SK-N-SH (cell line): ENCODE data around the gene SYNGR3. TPM values are rescaled to one million over a fixed set of nuclear protein-coding genes. Genes with fewer than 3 reads are reported as not detected.

ENCODE experiments used
- CTCF ChIA-PET: fragments of 300-600, 350-600 bp; formaldehyde crosslinking; extraction: SDS; loops from one replicate; lab custom pipeline; 2021; lab: Yijun Ruan, JAX
- POLR2A ChIA-PET: fragments of 350-600 bp; sonication (Branson Sonifier 250); formaldehyde crosslinking; extraction: SDS; loops from one replicate; lab custom pipeline; 2020; ENCODE audit warnings: antibody characterized with exemption, inconsistent platforms; lab: Yijun Ruan, JAX
- DNase-seq: peaks from one replicate; pipeline ENCODE4 v3.0.0; 2012
- H2AFZ ChIP-seq: fragments of 200-600 bp; sonication (generic); 2 replicates; pipeline ENCODE4 v1.8.1; 2016; ENCODE audit warnings: antibody characterized with exemption, mild to moderate bottlenecking, low read depth
- H3F3A ChIP-seq: fragments of 200-600 bp; sonication (generic); replicated peaks from 2 replicates; pipeline ENCODE3; 2016; ENCODE audit warnings: antibody characterized with exemption, mild to moderate bottlenecking; ENCODE audit not compliant: insufficient read depth
- H3K27ac ChIP-seq, 2 experiments: fragments of 200-500 bp in 1 of 2; fragments of 200-600 bp in 1 of 2; sonication (Bioruptor generic) in 1 of 2; sonication (generic), shearing (Covaris generic) in 1 of 2; 2 replicates each; pipeline versions ENCODE4 v1.5.1 to v1.6.1; 2014 to 2016; ENCODE audit warnings: low read depth in 2 of 2, inconsistent platforms in 1 of 2, low read length in 1 of 2, mild to moderate bottlenecking in 1 of 2, mixed read lengths in 1 of 2
- H3K27me3 ChIP-seq: fragments of 200-600 bp; sonication (generic), shearing (Covaris generic); 2 replicates; pipeline ENCODE4 v1.6.1; 2016; ENCODE audit warnings: mixed run types; ENCODE audit not compliant: insufficient read depth
- H3K36me3 ChIP-seq, 2 experiments: fragments of 200-500 bp in 1 of 2; fragments of 200-600 bp in 1 of 2; sonication (Bioruptor generic) in 1 of 2; sonication (generic) in 1 of 2; replicated peaks in 1 of 2; 2 replicates each; pipeline versions ENCODE3 to v1.5.1; 2014 to 2016; ENCODE audit warnings: low read length in 1 of 2, mild to moderate bottlenecking in 1 of 2; ENCODE audit not compliant: insufficient read depth in 2 of 2, control insufficient read depth in 1 of 2
- H3K4me1 ChIP-seq, 2 experiments: fragments of 200-500 bp in 1 of 2; fragments of 200-600 bp in 1 of 2; sonication (Bioruptor generic) in 1 of 2; sonication (generic), shearing (Covaris generic) in 1 of 2; 2 replicates each; pipeline versions ENCODE4 v1.5.1 to v1.6.1; 2014 to 2016; ENCODE audit warnings: low read depth in 1 of 2, low read length in 1 of 2, mixed run types in 1 of 2; ENCODE audit not compliant: insufficient read depth in 2 of 2, control insufficient read depth in 1 of 2
- H3K4me2 ChIP-seq: fragments of 200-600 bp; sonication (generic), shearing (Covaris generic); 2 replicates; pipeline ENCODE4 v1.6.1; 2017; ENCODE audit warnings: mixed run types
- H3K4me3 ChIP-seq, 2 experiments: fragments of 200-500 bp in 1 of 2; fragments of 200-600 bp in 1 of 2; sonication (Bioruptor generic) in 1 of 2; sonication (generic), shearing (Covaris generic) in 1 of 2; 2 replicates each; pipeline versions ENCODE4 v1.5.1 to v1.8.1; 2014 to 2016; ENCODE audit warnings: low read depth in 2 of 2, inconsistent platforms in 1 of 2, low read length in 1 of 2, mild to moderate bottlenecking in 1 of 2, mixed read lengths in 1 of 2, moderate library complexity in 1 of 2
- H3K79me2 ChIP-seq: fragments of 200-600 bp; sonication (generic); 2 replicates; pipeline ENCODE4 v1.8.1; 2017; ENCODE audit warnings: mild to moderate bottlenecking; ENCODE audit not compliant: insufficient read depth
- H3K9ac ChIP-seq: fragments of 200-600 bp; sonication (generic); 2 replicates; pipeline ENCODE4 v1.6.1; 2017; ENCODE audit warnings: mixed run types
- H3K9me2 ChIP-seq: fragments of 200-600 bp; sonication (generic); 2 replicates; pipeline ENCODE4 v1.6.1; 2017; ENCODE audit warnings: mixed run types
- H3K9me3 ChIP-seq: fragments of 200-600 bp; sonication (generic); 2 replicates; pipeline ENCODE4 v1.6.1; 2017; ENCODE audit warnings: mixed run types, mild to moderate bottlenecking, moderate library complexity
- H4K20me1 ChIP-seq: fragments of 200-600 bp; sonication (generic); 2 replicates; pipeline ENCODE4 v1.6.1; 2017; ENCODE audit warnings: mild to moderate bottlenecking, mixed run types; ENCODE audit not compliant: insufficient read depth
- ELF1 ChIP-seq: IDR thresholded peaks from 2 replicates; pipeline ENCODE4 v1.4.0; 2012
- FOSL2 ChIP-seq: IDR thresholded peaks from 2 replicates; pipeline ENCODE4 v1.4.0; 2012; ENCODE audit warnings: low read depth, mild to moderate bottlenecking, moderate library complexity, borderline replicate concordance
- FOXM1 ChIP-seq: IDR thresholded peaks from 2 replicates; pipeline ENCODE4 v1.4.0; 2012; ENCODE audit warnings: low read depth, mild to moderate bottlenecking
- GABPA ChIP-seq: IDR thresholded peaks from 2 replicates; pipeline ENCODE4 v1.4.0; 2012; ENCODE audit warnings: low read depth, mild to moderate bottlenecking
- GATA2 ChIP-seq: sonication (generic); formaldehyde crosslinking; IDR thresholded peaks from 2 replicates; pipeline ENCODE4 v1.5.0; 2020; ENCODE audit warnings: mild to moderate bottlenecking, missing genetic modification reagents
- MEF2A ChIP-seq: IDR thresholded peaks from 2 replicates; pipeline ENCODE4 v1.4.0; 2012; ENCODE audit warnings: low read depth, borderline replicate concordance
- NFIC ChIP-seq: IDR thresholded peaks from 2 replicates; pipeline ENCODE4 v1.4.0; 2012; ENCODE audit warnings: borderline replicate concordance
- POLR2AphosphoS5 ChIP-seq: IDR thresholded peaks from 2 replicates; pipeline ENCODE4 v1.6.1; 2012; ENCODE audit warnings: low read depth, low read length
- RAD21 ChIP-seq: IDR thresholded peaks from 2 replicates; pipeline ENCODE4 v1.6.1; 2012; ENCODE audit warnings: mild to moderate bottlenecking, low read length
- RCOR1 ChIP-seq: fragments of 150-350 bp; IDR thresholded peaks from 2 replicates; pipeline ENCODE4 v1.6.1; 2017; ENCODE audit warnings: antibody characterized with exemption, low read length
- RFX5 ChIP-seq: IDR thresholded peaks from 2 replicates; pipeline ENCODE4 v1.6.1; 2012; ENCODE audit warnings: mild to moderate bottlenecking, improper control_type of control experiment, low read length
- RXRA ChIP-seq: IDR thresholded peaks from 2 replicates; pipeline ENCODE4 v1.4.0; 2012; ENCODE audit warnings: low read depth, mild to moderate bottlenecking, borderline replicate concordance
- SIN3A ChIP-seq: IDR thresholded peaks from 2 replicates; pipeline ENCODE4 v1.6.1; 2012; ENCODE audit warnings: low read depth, mild to moderate bottlenecking, low read length, moderate library complexity, borderline replicate concordance
- SMC3 ChIP-seq: IDR thresholded peaks from 2 replicates; pipeline ENCODE4 v1.6.1; 2012; ENCODE audit warnings: low read depth, low read length, improper control_type of control experiment
- TAF1 ChIP-seq: IDR thresholded peaks from 2 replicates; pipeline ENCODE4 v1.6.1; 2012; ENCODE audit warnings: low read depth, mild to moderate bottlenecking, low read length, moderate library complexity, borderline replicate concordance
- TCF12 ChIP-seq: IDR thresholded peaks from 2 replicates; pipeline ENCODE4 v1.4.0; 2012
- TEAD4 ChIP-seq: IDR thresholded peaks from 2 replicates; pipeline ENCODE4 v1.4.0; 2012; ENCODE audit warnings: mild to moderate bottlenecking, borderline replicate concordance; ENCODE audit not compliant: insufficient read depth
- YY1 ChIP-seq: IDR thresholded peaks from 2 replicates; pipeline ENCODE4 v1.4.0; 2012; ENCODE audit warnings: low read depth, mild to moderate bottlenecking
- WGBS: methylation state at CpG from one replicate; pipeline ENCODE4 v1.1.6; 2017; ENCODE audit warnings: low lambda C conversion rate; 5-methylcytosine and 5-hydroxymethylcytosine counted together
- polyA plus RNA-seq, 3 experiments: library from polyadenylated mRNA; depleted of rRNA; stranded (reverse); fragments of >200 nt; gene quantifications; 2 replicates each; pipeline ENCODE4 v1.2.3, GENCODE V29; 2012
- TF ChIP-seq, protein P1 (sequence below): IDR thresholded peaks from 2 replicates; pipeline ENCODE4 v1.6.1; 2012; ENCODE audit warnings: mild to moderate bottlenecking, low read depth, low read length, moderate library complexity
- TF ChIP-seq, protein P2 (sequence below): fragments of 150-350 bp; IDR thresholded peaks from 2 replicates; pipeline ENCODE4 v1.6.1; 2017; ENCODE audit warnings: antibody characterized with exemption, low read length, low read depth, borderline replicate concordance
- TF ChIP-seq, protein P3 (sequence below): IDR thresholded peaks from 2 replicates; pipeline ENCODE4 v1.4.0; 2012; ENCODE audit warnings: low read depth, borderline replicate concordance
- TF ChIP-seq, protein P4 (sequence below): fragments of 200-600 bp; sonication (generic); IDR thresholded peaks from 2 replicates; pipeline ENCODE4 v1.6.1; 2017; ENCODE audit warnings: antibody characterized with exemption, mild to moderate bottlenecking, moderate library complexity
- TF ChIP-seq, protein P5 (sequence below): IDR thresholded peaks from 2 replicates; pipeline ENCODE4; 2012
- TF ChIP-seq, protein P6 (sequence below): IDR thresholded peaks from 2 replicates; pipeline ENCODE4 v1.4.0; 2012; ENCODE audit warnings: low read depth

SYNGR3 gene
- polyA plus RNA-seq, 1 of the 3 experiments (the other 2 are of a cell fraction), result 10.7 TPM

DNA sequence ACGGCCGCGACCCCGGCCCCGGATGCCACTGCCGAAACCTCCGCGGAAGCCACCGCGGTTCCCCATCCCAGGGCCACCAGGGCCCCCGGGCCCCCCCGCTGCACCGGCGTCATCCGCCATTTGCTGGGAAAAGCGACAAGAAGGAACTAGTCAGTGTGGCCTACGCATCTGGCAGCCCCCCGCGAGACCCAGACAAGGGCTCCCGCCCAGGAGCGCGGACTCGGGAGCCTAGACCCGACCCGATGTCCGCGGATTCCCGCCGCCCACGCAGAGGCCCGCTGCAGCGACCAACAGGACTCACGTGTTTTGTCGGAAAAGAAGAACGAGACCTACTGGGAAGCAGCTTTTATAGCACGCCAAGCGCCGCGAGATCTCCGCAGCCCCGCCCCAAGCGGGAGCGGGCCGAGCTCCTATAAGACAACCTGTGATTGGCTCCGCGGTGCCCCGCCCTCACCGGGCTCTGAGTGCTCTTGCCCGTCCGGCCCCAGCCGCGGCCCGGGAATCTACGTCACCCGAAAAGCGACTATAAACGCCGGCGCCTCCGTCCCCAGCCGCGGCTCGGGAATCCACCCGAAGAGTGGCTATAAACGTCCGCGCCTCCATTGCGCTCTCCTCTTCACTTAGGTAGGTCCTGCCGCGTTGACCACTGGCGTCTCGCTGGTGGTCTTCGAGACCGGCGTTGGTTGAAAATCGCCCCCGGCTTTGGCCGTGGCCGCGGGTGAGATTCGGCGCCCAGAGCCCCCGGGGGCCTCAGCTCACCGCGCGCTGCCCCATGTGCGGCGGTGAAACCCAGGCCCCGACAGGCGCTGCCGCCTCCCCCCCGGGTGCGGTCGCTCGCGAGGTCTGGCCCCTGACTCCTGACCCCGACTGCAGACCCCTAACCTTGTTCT, 25.0 kb upstream of the SYNGR3 start, which contains the start of gene RPS2:
Gene RPS2, minus strand, starts transcription at position 321 of the 890 bp plus-strand sequence. Its CDS starts 201 bp downstream, at position 120.
- no peaks in the 10 kb centered on the region for H3K27me3 ChIP-seq
- DNase-seq, result peak; percentile 100
- H3K9me2 ChIP-seq, result no peaks in the 10 kb centered on the region
- H3F3A ChIP-seq, result peaks cover 36% of the 10 kb centered on the region
- H4K20me1 ChIP-seq, result peaks cover 38% of the 10 kb centered on the region
- ChIA-PET CTCF (interaction anchor here (0.6 to 2.8 kb wide), 7 partner anchors 10 to 176 kb away, joined by 3 to 12 read pairs (median 4); no protein-coding TSS in a partner anchor), POLR2A (interaction anchor here (0.6 to 2.0 kb wide), 36 partner anchors 10 to 544 kb away, joined by 3 to 17 read pairs (median 4); partner anchors contain the start of genes ECI1, FAHD1, GFER and HAGH)
- under 1% methylated on average over 24 of the region's 97 CpGs for WGBS
- peaks cover 68% of the 10 kb centered on the region for H3K79me2 ChIP-seq
- H3K4me1 ChIP-seq, result peaks cover 0 to 41% of the 10 kb centered on the region in 2 experiments; a peak in 1 of 4 replicates
- no peaks in the 10 kb centered on the region for H3K9me3 ChIP-seq
- peaks cover 19 to 24% of the 10 kb centered on the region in 2 experiments for H3K36me3 ChIP-seq
- H3K4me3 ChIP-seq, result peak within 1 kb of the TSS; percentile 86 to 98
- H3K9ac ChIP-seq, result peak within 1 kb of the TSS; percentile 92
- peak within 1 kb of the TSS; percentile 98 for H3K4me2 ChIP-seq
- peak within 1 kb of the TSS; percentile 76 to 90 for H3K27ac ChIP-seq
- H2AFZ ChIP-seq, result no peak within 1 kb of the TSS; the same call in 1 of the 2 replicates
- TF ChIP-seq, protein P1, sequence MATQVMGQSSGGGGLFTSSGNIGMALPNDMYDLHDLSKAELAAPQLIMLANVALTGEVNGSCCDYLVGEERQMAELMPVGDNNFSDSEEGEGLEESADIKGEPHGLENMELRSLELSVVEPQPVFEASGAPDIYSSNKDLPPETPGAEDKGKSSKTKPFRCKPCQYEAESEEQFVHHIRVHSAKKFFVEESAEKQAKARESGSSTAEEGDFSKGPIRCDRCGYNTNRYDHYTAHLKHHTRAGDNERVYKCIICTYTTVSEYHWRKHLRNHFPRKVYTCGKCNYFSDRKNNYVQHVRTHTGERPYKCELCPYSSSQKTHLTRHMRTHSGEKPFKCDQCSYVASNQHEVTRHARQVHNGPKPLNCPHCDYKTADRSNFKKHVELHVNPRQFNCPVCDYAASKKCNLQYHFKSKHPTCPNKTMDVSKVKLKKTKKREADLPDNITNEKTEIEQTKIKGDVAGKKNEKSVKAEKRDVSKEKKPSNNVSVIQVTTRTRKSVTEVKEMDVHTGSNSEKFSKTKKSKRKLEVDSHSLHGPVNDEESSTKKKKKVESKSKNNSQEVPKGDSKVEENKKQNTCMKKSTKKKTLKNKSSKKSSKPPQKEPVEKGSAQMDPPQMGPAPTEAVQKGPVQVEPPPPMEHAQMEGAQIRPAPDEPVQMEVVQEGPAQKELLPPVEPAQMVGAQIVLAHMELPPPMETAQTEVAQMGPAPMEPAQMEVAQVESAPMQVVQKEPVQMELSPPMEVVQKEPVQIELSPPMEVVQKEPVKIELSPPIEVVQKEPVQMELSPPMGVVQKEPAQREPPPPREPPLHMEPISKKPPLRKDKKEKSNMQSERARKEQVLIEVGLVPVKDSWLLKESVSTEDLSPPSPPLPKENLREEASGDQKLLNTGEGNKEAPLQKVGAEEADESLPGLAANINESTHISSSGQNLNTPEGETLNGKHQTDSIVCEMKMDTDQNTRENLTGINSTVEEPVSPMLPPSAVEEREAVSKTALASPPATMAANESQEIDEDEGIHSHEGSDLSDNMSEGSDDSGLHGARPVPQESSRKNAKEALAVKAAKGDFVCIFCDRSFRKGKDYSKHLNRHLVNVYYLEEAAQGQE, result peak; percentile 79
- TF ChIP-seq RXRA (no peak), RAD21 (no peak), ELF1 (peak; percentile 55), GATA2 (CRISPR knock-in tag) (no peak), SIN3A (peak; percentile 98; the same call in 1 of the 2 replicates), YY1 (peak; percentile 77), FOSL2 (no peak), TCF12 (no peak), POLR2AphosphoS5 (peak; percentile 100), RFX5 (no peak), GABPA (peak; percentile 68), SMC3 (no peak), RCOR1 (no peak), MEF2A (no peak; the same call in 1 of the 2 replicates), NFIC (no peak), FOXM1 (no peak), TEAD4 (0 out of 2 replicates have a peak, but pooled peaks have one; percentile 6), TAF1 (peak; percentile 99)
- TF ChIP-seq, protein P2, sequence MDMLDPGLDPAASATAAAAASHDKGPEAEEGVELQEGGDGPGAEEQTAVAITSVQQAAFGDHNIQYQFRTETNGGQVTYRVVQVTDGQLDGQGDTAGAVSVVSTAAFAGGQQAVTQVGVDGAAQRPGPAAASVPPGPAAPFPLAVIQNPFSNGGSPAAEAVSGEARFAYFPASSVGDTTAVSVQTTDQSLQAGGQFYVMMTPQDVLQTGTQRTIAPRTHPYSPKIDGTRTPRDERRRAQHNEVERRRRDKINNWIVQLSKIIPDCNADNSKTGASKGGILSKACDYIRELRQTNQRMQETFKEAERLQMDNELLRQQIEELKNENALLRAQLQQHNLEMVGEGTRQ, result no peak
- TF ChIP-seq, protein P3, sequence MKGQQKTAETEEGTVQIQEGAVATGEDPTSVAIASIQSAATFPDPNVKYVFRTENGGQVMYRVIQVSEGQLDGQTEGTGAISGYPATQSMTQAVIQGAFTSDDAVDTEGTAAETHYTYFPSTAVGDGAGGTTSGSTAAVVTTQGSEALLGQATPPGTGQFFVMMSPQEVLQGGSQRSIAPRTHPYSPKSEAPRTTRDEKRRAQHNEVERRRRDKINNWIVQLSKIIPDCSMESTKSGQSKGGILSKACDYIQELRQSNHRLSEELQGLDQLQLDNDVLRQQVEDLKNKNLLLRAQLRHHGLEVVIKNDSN, result no peak
- TF ChIP-seq, protein P4, sequence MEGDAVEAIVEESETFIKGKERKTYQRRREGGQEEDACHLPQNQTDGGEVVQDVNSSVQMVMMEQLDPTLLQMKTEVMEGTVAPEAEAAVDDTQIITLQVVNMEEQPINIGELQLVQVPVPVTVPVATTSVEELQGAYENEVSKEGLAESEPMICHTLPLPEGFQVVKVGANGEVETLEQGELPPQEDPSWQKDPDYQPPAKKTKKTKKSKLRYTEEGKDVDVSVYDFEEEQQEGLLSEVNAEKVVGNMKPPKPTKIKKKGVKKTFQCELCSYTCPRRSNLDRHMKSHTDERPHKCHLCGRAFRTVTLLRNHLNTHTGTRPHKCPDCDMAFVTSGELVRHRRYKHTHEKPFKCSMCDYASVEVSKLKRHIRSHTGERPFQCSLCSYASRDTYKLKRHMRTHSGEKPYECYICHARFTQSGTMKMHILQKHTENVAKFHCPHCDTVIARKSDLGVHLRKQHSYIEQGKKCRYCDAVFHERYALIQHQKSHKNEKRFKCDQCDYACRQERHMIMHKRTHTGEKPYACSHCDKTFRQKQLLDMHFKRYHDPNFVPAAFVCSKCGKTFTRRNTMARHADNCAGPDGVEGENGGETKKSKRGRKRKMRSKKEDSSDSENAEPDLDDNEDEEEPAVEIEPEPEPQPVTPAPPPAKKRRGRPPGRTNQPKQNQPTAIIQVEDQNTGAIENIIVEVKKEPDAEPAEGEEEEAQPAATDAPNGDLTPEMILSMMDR, result 0 out of 2 replicates have a peak, but pooled peaks have one; percentile 5
- TF ChIP-seq, protein P5, sequence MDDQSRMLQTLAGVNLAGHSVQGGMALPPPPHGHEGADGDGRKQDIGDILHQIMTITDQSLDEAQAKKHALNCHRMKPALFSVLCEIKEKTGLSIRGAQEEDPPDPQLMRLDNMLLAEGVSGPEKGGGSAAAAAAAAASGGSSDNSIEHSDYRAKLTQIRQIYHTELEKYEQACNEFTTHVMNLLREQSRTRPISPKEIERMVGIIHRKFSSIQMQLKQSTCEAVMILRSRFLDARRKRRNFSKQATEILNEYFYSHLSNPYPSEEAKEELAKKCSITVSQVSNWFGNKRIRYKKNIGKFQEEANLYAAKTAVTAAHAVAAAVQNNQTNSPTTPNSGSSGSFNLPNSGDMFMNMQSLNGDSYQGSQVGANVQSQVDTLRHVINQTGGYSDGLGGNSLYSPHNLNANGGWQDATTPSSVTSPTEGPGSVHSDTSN, result no peak; the same call in 1 of the 2 replicates
- TF ChIP-seq, protein P6, sequence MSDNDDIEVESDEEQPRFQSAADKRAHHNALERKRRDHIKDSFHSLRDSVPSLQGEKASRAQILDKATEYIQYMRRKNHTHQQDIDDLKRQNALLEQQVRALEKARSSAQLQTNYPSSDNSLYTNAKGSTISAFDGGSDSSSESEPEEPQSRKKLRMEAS, result peak; percentile 98
